Muscle layer of duodenum (tissue), 2 donors: ENCODE results near the gene NRIP1.

Experiments used
- H3K27ac ChIP-seq: one replicate; pipeline ENCODE4 v1.7.0; 2013; ENCODE audit warnings: mild to moderate bottlenecking, low read length
- H3K27me3 ChIP-seq: one replicate; pipeline ENCODE4 v1.7.0; 2013; ENCODE audit warnings: low read depth, mild to moderate bottlenecking, control low read depth, low read length
- H3K36me3 ChIP-seq, 2 donors: one replicate each; pipeline ENCODE4 v1.7.0; 2013; ENCODE audit warnings: low read length in 2 of 2, control low read depth in 1 of 2, mild to moderate bottlenecking in 1 of 2; ENCODE audit not compliant: insufficient read depth in 2 of 2, control insufficient read depth in 1 of 2
- H3K4me1 ChIP-seq, 2 donors: one replicate each; pipeline ENCODE4 v1.7.0; 2013; ENCODE audit warnings: low read length in 2 of 2, mild to moderate bottlenecking in 2 of 2, control low read depth in 1 of 2, moderate library complexity in 1 of 2; ENCODE audit not compliant: insufficient read depth in 2 of 2, control insufficient read depth in 1 of 2
- H3K4me3 ChIP-seq, 2 donors: one replicate each; pipeline ENCODE4 v1.7.0; 2013; ENCODE audit warnings: low read length in 2 of 2, low read depth in 1 of 2, mild to moderate bottlenecking in 1 of 2
- H3K9me3 ChIP-seq, 2 donors: one replicate each; pipeline ENCODE4 v1.7.0; 2013; ENCODE audit warnings: low read length in 2 of 2, control low read depth in 1 of 2, mild to moderate bottlenecking in 1 of 2; ENCODE audit not compliant: control insufficient read depth in 1 of 2
- donor health status: healthy.

The NRIP1 gene

GRCh38 chr21:15020797-15021196 lies 44.0 kb downstream of the NRIP1 start:
- Histone ChIP-seq H3K27me3 (no peaks in the 10 kb centered on the region), H3K36me3 (no peaks in the 10 kb centered on the region), H3K4me1 (peaks cover 0 to 12% of the 10 kb centered on the region in 2 donors), H3K9me3 (no peaks in the 10 kb centered on the region), H3K27ac (no peak overlapping the region), H3K4me3 (no peak overlapping the region)

GRCh38 chr21:15018382-15018781 lies 46.4 kb downstream of the NRIP1 start:
- no peaks in the 10 kb centered on the region for H3K9me3 ChIP-seq
- no peaks in the 10 kb centered on the region for H3K27me3 ChIP-seq
- H3K4me3 ChIP-seq = no peak overlapping the region
- no peaks in the 10 kb centered on the region for H3K36me3 ChIP-seq
- no peak overlapping the region for H3K27ac ChIP-seq
- H3K4me1 ChIP-seq = peaks cover 0 to 13% of the 10 kb centered on the region in 2 donors

DNA sequence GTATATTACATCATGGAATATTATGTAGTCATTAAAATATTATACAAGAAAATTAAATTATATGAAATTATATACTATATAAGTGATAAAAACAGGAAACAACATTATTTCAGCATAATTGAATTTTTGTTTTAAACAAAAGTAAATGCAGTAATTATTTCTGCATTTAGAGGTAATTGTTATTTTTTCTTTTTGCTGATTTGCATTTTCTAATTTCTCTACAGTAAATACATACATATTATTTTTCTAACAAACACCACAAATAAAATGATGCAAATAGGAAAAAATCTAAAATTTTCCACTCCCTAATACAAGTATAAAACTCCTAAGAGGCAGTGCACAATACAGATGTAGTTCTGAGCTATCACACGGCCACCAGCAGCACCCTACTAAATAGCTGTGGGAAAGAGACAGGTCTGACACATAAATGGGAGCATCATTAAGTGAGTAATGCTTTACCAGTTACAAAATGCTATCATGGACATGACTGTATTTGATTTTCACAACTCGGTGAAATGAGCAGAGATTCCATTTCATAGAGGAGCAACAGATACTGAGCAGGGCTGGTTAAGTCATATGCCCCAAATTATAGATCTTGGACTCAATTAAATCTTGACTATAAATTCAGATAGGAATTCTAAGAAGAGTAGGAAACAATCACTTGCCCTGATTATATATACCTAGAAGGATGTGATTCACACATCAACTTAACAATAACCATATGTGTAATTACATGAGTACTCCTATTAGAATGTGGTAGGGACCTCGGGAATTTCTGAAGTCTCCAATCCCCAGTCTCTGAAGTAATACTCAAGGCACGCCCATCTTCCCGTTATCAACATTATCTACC lies 49.0 kb downstream of the NRIP1 start:
- Histone ChIP-seq H3K4me1 (peaks cover 0 to 12% of the 10 kb centered on the region in 2 donors), H3K4me3 (no peak overlapping the region), H3K9me3 (no peaks in the 10 kb centered on the region), H3K27me3 (no peaks in the 10 kb centered on the region), H3K27ac (no peak overlapping the region), H3K36me3 (no peaks in the 10 kb centered on the region)

DNA sequence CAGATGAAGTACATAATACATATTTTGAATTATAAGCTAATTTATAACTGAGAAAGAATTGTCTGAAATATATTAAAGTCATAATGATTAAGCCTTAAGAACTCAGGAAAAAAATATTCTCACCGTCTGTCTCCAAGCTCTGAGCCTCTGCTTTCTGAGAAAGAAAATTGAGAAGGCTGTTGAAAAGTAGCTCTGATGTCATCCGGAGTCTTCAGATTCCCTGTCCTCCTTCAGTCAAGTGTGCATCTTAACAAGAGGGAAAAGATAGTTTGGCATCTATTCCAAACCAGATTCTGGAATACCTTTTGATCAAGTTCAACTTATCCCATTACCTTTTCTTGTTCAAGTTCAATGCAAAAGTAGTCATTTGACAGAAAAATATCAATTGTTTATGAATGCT lies 50.6 kb downstream of the NRIP1 start:
- no peaks in the 10 kb centered on the region for H3K36me3 ChIP-seq
- H3K27ac ChIP-seq = no peak overlapping the region
- no peaks in the 10 kb centered on the region for H3K9me3 ChIP-seq
- peaks cover 0 to 12% of the 10 kb centered on the region in 2 donors for H3K4me1 ChIP-seq
- H3K27me3 ChIP-seq = no peaks in the 10 kb centered on the region
- no peak overlapping the region for H3K4me3 ChIP-seq

- peaks cover 0 to 11% of the 10 kb centered on the region in 2 donors for H3K4me1 ChIP-seq
- no peak overlapping the region for H3K4me3 ChIP-seq
- H3K9me3 ChIP-seq = no peaks in the 10 kb centered on the region
- H3K27ac ChIP-seq = no peak overlapping the region
- no peaks in the 10 kb centered on the region for H3K36me3 ChIP-seq
- H3K27me3 ChIP-seq = no peaks in the 10 kb centered on the region
These were observed 52.8 kb downstream of the NRIP1 start for GRCh38 chr21:15011967-15012366.

DNA sequence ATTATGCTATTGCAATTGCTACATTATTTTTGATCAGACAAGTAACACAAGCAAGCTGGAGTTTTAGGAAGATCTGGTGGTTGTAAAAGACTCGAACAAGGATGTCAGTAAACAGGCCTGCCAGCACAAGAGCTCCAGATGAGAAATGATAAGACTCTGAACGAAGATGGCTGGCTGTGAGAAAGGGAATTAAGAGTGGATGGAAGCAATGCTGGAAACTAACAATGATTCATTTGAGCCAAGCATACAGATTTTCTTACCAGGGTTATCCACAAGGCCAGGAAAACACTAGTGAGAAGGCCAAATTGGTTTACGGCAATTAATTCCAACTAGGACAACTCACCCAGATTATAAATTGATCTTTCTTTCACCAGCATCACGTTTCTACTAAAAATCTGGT lies 54.2 kb downstream of the NRIP1 start:
- Histone ChIP-seq H3K4me3 (no peak overlapping the region), H3K36me3 (no peaks in the 10 kb centered on the region), H3K4me1 (peaks cover 3 to 24% of the 10 kb centered on the region in 2 donors), H3K9me3 (no peaks in the 10 kb centered on the region), H3K27me3 (no peaks in the 10 kb centered on the region), H3K27ac (no peak overlapping the region)

GRCh38 chr21:15009837-15010363 lies 54.9 kb downstream of the NRIP1 start:
- Histone ChIP-seq H3K9me3 (no peaks in the 10 kb centered on the region), H3K4me3 (no peak overlapping the region), H3K4me1 (peaks cover 3 to 31% of the 10 kb centered on the region in 2 donors), H3K27ac (no peak overlapping the region), H3K36me3 (no peaks in the 10 kb centered on the region), H3K27me3 (no peaks in the 10 kb centered on the region)

DNA sequence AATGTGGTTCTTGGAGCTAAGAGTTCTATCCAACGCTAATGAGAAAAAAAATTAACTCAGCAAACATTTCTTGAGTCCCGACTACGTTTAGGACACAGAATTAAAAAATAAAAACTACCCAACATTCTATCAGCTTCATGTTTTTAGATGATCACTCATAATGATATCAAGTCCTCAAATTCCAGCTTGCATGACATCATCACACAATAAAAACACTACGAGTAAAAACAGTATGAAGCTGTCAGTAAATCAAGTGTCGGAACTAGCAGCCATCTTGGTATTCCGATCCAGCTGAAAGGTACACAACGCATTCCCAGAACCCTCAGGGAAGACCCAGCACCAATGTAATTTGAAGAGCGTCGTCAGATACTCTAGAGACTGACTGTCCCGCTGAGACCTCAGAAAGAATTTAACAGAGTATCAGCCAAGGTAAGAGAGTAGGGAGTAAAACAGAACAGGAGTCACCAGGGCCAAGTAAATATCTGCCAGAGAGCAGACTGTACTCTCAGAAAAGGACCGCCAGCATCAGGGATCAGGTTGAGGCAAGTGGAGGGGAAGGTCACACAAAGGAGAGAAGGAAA lies 57.0 kb downstream of the NRIP1 start:
- Histone ChIP-seq H3K4me3 (no peak overlapping the region), H3K9me3 (no peaks in the 10 kb centered on the region), H3K27ac (no peak overlapping the region), H3K27me3 (no peaks in the 10 kb centered on the region), H3K36me3 (no peaks in the 10 kb centered on the region), H3K4me1 (peaks cover 3 to 34% of the 10 kb centered on the region in 2 donors)

DNA sequence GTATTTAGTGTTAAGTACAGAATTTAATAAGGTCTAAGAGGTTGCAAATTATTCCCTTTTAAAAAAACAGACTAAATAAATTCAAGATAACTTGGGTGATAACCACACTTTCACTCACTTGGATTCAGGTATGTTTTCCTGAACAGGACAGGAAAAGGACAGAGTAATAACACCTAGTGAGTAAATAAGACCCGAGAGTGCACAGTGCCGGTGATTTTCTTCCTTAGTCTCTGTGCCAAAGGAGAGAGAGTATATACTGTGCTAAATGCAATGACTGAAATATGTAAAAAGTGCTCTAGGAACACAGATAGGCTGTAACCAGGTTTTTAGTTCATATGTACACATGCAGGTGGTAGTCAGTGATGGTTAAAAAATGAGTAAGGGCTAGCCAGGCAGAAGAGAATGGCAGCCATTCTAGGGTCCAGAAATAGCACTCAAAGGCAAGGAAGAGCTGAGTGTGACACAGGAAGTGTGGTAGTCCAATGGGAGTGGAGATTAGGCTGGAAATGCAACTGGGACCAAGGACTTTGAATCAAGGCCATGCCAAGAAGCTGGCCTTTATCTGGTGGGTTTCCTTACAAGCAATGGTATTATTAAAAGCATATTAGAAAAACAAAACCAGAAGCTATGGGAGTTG lies 58.1 kb downstream of the NRIP1 start:
- H3K9me3 ChIP-seq = no peaks in the 10 kb centered on the region
- H3K27me3 ChIP-seq = no peaks in the 10 kb centered on the region
- no peaks in the 10 kb centered on the region for H3K36me3 ChIP-seq
- H3K4me1 ChIP-seq = peaks cover 6 to 42% of the 10 kb centered on the region in 2 donors
- no peak overlapping the region for H3K4me3 ChIP-seq
- no peak overlapping the region for H3K27ac ChIP-seq

DNA sequence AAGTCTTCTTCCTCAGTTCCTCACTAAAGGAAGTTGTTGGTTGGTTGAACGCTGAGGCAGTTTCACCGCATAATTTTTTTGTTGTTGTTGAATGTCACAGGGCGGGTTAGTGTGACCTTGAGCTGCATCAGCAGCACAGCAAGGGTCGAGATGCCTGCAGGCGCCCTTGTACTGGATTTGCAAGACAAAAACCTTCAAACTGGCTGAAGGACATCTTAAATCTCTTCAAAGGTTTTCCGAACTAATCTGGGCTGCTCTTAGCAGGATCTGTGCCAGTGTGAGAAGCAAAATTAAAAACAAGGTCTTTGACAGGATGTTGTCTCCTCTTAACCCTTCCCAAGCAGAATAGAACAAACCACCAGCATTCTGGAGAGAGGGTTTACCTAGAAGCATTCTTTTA lies 59.4 kb downstream of the NRIP1 start:
- peak overlapping the region; percentile 14 to 25 for H3K4me3 ChIP-seq
- H3K36me3 ChIP-seq = no peaks in the 10 kb centered on the region
- H3K4me1 ChIP-seq = peaks cover 13 to 53% of the 10 kb centered on the region in 2 donors
- H3K9me3 ChIP-seq = no peaks in the 10 kb centered on the region
- H3K27ac ChIP-seq = no peak overlapping the region
- no peaks in the 10 kb centered on the region for H3K27me3 ChIP-seq

GRCh38 chr21:15004721-15005370 lies 60.0 kb downstream of the NRIP1 start:
- Histone ChIP-seq H3K9me3 (no peaks in the 10 kb centered on the region), H3K4me3 (peak overlapping the region; percentile 14 to 25), H3K27me3 (no peaks in the 10 kb centered on the region), H3K4me1 (peaks cover 16 to 53% of the 10 kb centered on the region in 2 donors), H3K36me3 (no peaks in the 10 kb centered on the region), H3K27ac (no peak overlapping the region)
